ENCODE measurements around the gene CARD14. TPM values are rescaled to one million over a fixed set of nuclear protein-coding genes. Genes with fewer than 3 reads are reported as not detected.
"Not testable (repeated sequence)": the region's sequence is repeated elsewhere in the genome, so short reads cannot be mapped to it uniquely, and the experiment has no call there.

Gene CARD14
- total RNA-seq, 1 donor from 2014 or later = 0.34 TPM

DNA sequence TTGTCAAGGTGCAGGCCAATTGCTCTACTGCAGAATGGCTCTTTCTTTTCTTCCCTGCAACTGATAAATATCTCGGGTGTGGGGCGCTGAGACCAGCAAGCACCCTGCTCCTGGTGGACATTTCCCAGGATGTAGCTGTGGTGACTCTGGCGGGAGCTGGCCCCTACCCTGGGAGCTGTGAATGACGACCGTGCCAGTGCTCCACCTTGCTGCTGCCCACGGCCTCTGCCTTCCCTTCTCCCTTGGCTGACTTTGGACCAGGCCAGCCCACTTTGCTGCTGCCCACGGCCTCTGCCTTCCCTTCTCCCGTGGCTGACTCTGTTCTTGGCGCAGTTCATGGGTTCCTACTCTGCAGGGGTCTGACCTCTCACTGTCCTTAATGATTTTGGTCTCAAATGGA is 16.1 kb downstream of the CARD14 start:
- DNase-seq = no peak

DNA sequence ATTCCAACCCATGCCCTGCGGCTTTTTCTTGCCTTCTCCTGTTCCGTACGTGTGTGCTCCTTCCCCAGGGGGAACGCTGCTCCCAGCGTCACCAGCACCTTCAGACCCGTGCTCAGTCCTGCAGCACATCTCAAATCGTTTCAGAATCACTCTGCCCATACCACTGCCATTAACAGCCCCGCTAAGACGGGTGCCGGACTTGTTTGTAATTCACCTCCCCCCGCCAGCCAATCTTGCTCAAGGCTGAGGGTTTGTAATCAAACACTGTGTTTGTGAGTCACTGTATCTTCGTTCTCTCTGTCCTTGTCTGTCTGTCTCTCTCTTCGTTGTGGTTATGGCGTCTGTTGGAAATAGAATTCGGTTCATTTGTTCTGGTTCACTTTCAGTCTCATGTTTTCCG is 17.3 kb downstream of the CARD14 start:
- no peak for DNase-seq

DNA sequence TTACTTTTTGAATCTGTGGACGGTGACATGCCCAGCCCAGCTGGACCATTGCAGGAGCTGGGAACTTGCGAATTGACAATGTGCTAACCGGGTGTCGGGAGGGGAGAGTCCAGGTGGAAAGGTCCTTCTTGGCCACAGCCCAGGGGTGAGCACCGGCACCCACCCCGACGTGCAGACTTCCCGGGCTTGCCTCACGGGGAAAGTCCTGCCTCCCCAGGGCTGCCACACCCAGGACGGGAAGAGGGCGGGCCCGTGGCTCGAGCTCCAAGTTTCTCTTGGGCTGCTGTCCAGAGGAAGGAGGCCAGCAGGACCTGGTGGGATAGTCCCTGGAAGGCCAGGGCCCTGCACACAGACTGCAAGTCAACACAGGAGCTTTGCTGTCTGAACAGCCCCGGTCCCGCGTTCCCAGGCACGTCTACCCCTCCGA is 17.7 kb downstream of the CARD14 start:
- DNase-seq = no peak

DNA sequence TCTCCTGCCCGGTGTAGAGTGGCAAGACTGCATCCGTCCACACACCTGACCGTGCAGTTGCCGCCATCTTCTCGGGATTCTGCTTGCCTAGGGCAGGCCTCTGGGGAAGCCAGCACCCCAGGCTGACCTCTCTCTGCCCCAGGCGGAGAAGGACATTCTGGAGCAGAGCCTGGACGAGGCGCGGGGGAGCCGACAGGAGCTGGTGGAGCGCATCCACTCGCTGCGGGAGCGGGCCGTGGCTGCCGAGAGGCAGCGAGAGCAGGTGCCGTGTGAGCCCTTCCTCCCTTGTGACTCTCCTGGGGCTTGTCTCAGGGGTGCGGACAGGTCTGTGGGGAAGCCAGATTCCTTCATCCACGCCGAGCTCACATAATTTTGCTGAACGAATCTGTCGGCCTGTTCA is 19.8 kb downstream of the CARD14 start:
- no peak for DNase-seq

DNA sequence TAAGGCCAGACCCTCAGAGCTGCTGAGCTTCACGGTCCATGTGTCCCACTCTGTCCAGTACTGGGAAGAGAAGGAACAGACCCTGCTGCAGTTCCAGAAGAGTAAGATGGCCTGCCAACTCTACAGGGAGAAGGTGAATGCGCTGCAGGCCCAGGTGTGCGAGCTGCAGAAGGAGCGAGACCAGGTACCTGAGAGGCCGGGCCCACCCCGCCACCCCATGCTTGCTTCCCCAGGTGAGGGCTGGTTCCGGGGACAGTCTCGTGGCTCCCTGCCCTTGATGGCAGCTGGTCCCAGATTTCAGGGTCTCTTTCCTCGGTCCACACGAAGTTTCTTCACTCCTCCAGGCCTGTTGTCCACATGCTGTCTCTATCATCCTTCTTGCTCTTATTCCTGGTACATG is 20.9 kb downstream of the CARD14 start:
- DNase-seq = no peak

DNA sequence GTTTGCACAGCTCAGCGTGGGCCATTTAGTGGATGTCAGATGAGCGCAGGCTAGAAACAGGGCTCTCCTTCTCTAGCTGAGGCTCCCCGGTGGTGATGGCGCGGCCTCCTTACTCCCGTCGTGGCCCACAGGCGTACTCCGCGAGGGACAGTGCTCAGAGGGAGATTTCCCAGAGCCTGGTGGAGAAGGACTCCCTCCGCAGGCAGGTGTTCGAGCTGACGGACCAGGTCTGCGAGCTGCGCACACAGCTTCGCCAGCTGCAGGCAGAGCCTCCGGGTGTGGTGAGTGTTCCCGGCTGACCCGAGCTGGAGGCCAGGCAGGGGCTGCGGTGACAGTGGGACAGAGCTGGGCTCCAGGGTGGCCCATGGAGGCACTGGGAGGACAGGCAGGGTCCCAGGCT is 21.4 kb downstream of the CARD14 start:
- DNase-seq = no peak

DNA sequence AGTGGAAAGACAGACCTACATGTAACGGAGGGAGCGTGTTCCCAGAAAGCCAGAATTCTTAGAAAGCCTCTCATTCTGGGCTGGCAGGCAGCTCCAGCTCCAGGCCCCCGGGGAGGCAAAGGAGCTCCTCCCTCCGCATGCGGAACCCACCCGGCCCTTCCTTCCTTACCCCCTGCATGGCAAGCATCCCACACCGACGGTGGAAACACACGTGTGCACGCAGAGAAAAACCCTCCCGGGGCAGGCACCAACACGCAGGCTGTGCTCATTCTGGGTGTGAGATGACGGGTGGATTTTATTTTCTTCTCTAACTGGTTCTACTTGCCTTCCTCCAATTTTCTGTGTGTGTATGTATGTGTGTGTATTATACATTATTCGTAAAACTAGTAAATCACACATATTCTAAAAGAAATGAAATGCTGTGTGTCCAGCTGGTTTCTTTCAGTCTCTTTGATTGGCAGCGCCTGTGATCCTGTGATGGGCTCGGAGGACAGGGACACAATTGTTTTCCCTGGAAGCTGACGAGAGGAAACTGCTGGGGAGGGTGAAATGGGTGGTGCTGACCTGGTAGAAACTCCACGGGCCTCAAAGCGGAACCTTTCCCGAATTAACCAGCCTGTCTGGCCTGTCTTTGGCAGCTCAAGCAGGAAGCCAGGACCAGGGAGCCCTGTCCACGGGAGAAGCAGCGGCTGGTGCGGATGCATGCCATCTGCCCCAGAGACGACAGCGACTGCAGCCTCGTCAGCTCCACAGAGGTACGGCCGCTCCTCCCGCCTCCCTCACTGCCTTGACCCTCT is 22.2 kb downstream of the CARD14 start:
- peak; percentile 44 for DNase-seq

DNA sequence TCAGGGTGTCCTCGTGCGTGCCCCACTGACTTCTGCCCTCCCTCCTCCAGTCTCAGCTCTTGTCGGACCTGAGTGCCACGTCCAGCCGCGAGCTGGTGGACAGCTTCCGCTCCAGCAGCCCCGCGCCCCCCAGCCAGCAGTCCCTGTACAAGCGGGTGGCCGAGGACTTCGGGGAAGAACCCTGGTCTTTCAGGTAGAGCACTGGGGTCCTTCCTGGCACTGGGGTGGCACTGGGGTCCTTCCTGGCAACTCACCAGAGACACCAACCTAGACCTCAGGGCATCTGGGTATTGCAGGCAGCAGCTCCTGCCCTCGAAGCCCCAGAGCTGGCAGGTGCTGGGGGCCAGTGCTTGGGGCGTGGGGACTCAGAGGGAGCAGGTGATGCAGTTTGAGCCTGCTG is 25.3 kb downstream of the CARD14 start:
- no peak for DNase-seq

DNA sequence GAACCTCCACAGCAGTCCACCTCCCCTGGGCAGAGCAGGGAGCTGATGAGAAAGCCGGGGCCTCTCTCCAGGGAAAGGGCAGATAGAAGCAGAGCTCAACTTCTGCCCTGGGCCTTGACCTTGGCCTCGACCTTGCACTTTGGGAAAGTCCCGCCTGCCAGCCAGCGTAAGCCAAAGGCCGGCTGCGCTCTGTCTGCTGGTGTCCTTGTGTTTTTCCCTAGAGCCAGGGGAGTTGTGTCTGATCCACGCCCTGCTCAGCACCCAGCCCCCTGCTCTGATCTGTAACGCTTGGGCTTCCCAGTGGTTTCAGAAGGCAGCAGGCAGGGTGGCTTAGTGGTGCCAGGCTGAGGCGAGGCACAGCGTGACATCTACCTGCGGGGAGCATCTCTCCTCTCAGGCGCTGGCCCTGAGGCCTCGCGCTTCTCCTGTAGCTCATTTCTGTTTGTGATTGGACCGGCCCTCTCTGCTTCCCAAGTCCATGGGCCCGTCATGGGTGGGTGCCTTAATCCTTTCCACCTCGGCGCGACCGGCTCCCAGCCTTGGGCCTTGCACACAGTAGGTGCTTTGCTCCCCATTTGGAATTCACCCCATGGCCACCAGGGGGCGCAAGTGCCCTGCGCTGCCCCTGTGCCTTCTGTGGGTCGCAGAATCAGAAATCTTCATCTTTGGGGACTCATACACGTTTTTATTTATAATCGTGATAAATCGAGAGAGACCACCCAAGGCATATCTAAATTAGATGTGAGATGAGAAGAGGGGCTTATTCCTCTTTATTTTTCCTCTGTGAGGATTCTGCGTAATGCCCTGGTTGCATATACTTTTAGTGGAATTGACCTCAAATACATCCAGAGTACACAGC is 26.1 kb downstream of the CARD14 start:
- peak; percentile 41 for DNase-seq

DNA sequence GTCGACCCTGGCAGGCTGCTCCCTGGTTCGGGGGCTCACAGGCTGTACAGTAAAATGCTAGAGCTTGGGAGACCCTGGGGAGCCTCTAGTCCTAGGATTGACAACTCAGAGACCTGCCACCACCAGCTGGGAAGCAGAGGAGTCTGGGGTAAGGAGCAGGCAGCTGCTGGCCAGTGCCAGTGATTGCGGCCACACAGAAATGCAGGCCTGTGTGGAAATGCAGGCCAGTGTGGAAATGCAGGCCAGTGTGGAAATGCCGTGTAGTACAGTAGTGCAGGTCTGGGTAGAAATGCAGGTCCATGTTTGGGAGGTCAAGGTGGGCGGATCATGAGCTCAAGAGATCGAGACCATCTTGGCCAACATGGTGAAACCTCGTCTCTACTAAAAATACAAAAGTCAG is 26.8 kb downstream of the CARD14 start:
- DNase-seq = no peak

DNA sequence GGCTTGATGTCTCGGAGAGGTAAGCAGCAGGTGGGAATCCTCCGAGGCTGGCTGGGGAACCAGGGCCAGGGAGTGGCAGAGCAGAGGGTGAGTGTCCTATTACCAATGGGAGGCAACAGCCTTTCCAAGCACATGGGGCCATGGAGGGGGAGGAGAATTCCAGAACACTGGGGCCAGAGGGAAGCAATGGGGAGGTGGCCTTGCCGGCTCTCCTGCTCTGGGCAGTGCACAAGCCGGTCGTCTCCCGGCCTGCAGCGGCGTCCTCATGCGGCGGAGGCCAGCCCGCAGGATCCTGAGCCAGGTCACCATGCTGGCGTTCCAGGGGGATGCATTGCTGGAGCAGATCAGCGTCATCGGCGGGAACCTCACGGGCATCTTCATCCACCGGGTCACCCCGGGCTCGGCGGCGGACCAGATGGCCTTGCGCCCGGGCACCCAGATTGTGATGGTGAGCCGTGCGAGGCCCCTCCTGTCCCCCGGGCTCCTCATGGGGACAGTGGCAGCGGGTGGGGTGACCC is 28.4 kb downstream of the CARD14 start:
- no peak for DNase-seq

DNA sequence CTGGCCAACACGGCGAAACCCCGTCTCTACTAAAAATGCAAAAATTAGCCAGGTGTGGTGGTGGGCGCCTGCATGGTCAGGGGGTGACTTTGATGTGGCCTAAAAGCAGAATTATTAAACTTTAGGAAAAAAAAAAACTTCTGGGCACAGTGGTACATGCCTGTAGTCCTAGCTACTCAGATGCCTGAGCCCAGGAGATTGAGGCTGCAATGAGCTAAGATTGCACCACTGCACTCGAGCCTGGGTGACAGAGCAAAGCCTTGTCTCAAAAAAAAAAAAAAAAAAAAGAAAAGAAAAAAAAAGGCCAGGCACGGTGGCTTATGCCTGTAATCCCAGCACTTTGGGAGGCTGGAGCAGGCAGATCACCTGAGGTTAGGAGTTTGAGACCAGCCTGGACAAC is 29.5 kb downstream of the CARD14 start:
- not testable (repeated sequence) for DNase-seq

DNA sequence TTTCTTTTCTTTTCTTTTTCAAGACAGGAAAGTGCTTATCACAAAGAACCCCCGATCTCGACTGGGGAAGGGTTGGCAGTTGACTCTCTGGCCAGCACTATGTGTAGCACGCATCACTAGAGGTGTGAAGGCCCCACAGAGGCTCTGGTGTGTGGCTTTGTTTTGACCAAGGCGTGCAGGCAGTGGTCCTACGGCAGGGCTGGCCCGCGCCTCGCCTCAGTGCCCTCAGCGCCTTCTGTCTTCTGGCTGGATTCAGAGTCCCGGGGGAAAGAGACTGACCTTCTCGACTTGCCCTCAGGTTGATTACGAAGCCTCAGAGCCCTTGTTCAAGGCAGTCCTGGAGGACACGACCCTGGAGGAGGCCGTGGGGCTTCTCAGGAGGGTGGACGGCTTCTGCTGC is 31.6 kb downstream of the CARD14 start:
- DNase-seq = no peak

DNA sequence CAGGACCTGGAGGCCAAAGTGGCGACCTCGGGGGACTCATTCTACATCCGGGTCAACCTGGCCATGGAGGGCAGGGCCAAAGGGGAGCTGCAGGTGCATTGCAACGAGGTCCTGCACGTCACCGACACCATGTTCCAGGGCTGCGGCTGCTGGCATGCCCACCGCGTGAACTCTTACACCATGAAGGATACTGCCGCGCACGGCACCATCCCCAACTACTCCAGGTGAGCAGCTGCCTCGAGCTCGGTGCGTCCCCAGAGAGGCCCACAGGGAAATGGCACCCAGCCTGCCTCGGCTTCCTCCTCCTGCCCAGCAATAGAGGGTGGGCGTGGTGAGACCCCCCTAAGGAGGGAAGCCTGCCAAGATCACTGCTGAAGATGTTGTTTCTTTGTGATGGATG is 32.4 kb downstream of the CARD14 start:
- DNase-seq = no peak

DNA sequence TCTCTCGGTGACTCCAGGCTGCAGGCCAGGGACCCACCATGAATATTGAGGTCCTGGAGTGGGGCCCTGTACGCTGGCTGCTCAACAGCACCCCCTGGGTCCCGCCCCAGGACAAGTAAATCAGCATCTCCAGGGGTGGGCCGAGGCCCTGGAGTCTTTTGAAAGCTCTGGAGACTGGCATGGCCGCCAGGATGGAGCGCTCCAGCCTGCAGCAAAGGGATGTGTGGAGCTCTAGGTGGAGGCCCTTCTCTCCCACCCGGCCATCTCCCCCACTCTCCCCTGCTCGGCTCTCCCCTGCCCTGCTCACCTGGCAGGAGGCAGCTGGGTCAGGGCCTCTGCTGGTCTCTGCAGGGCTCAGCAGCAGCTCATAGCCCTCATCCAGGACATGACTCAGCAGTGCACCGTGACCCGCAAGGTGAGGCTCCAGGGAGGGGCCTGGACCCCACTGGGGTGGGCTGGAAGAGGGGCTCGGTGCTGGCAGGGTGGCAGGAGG is 33.7 kb downstream of the CARD14 start:
- DNase-seq = no peak

DNA sequence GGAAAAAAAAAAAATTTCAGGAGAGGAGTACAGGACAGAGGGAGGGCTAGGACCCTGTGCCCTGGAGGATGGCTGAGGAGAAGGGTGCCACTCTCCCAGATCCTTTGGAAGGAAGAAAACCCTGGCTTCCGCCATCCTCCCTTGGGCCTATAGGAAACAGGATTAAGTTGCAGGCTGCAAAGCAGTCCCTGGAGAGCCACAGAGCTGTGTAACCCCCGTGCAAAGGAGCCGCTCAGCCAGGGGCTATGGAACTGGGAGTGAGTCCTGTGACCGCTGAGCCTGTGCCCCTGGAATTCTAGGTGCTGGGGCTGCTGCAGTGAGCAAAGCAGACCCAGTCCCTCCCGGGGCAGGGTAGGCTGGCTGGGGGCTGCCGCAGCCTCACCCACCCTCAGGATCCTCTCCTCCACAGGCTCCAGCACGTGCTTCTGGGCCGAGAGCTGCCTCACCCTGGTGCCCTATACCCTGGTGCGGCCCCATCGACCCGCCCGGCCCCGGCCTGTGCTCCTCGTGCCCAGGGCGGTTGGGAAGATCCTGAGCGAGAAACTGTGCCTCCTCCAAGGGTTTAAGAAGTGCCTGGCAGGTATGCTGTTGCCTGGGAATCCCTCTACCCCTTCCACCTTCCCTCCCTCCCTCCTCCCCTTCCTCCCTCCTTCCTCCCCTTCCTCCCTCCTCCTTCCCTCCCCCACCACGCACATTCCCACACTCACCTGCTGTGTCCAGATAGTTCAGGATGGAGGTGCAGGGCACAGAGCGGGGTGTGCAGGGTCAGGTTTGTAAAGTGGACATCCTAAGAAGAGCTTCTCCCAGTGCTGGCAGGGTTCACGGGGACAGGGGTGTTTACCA is 35.0 kb downstream of the CARD14 start:
- no peak for DNase-seq

DNA sequence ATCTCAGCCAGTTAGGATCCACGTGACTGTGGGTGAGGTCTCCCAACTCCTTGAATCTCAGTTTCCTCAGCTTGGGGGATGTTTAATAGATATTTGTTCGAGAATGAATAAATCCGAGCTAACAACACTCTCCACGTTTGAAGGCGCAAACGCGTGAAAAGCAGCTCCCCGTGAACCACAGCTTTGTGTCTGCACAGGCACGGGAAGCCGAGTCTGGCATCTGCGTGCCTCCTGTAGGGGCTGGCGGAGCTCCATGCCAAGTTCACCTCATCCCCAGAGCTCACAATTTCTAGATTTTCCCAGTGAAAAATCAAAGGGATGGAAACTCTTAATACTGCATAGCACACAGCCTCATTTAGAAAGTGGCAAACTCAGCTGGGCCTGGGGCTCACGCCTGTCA is 36.0 kb downstream of the CARD14 start:
- no peak for DNase-seq

DNA sequence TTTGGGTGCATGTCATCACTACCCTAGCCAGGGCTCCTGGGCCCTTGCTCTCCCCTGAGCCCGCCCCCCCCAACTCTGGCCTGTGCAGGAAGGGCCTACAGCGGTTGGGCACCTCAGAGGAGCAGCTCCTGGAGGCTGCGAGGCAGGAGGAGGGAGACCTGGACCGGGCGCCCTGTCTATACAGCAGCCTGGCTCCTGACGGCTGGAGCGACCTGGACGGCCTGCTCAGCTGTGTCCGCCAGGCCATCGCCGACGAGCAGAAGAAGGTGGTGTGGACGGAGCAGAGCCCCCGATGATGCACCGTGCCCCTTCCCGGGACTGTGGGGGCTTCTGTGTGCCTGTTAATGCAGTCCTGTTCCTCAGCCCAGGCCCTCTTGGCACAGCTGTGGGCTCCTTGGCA is 38.2 kb downstream of the CARD14 start:
- no peak for DNase-seq

DNA sequence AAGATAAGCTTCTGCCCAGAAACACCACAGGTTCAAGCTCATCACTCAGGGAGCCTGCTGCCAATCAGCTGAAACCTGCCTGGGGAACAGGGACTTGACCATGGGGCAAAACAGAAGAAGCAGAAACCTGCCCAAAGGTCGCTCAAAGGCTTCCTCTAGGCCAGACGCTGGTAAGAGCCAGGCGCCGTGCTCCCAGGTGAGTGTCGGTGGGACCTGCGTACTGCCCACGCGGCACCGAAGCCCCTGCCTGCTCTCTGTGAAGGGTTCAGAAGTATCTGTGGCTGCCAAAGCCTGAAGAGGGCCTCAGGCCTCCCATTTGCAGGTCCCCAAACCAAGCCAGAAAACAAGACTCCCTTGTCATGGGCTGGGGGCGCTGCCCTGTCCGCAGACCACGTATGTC is 39.9 kb downstream of the CARD14 start:
- no peak for DNase-seq

DNA sequence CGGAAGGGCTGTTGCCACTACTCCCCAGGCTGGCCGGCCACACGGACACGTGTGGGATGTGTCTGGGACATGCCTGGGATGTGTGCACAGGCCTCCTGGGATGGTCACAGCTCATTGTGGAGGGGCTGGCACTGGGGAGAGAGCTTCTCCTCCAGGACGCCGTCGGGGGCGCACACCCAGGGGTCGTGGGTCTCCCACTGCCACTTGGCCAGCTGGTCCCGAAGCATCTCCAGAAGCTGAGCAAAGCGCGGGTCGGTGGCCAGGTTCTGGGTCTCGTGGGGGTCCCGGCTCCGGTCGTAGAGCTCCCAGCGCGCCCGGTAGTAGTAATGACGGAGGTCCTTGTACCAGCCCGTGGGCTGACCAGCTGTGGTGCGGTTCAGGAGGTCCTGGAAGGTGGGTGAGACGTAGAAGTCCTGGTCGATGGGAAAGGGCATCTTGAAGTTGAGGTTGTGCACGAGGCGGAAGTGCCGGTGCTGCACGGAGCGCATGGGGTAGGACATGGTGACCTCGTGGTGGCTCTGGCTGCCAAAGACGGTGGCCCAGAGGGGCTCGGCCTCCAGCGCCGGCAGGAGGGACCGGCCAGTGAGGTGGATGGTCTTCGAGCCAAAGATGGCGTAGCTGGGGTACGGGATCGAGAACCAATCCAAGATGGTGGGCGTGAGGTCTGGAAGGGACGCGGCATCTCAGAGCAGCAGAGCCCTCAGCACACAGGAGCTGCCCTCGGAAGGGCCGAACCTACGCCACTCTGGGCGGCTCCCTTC is 40.7 kb downstream of the CARD14 start:
- no peak for DNase-seq

DNA sequence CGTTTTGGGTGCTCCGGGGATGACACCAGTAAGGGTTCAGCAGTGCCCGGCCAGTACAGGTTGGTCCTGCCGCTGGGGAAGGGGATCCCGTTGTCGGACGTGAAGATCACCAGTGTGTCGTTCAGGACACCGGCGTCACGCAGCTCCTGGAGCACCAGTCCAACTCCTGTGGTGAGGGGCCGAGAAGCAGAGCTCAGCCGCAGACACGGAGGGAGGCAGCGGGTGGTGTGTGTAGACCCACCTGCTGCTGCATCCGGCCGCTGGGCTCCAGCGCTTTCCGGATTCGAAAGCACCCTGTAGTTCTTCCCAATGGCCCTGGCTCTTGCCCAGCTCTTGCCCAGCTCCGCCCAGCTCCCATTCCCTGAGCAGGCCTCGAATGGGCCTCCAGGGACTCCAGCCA is 42.3 kb downstream of the CARD14 start:
- no peak for DNase-seq

DNA sequence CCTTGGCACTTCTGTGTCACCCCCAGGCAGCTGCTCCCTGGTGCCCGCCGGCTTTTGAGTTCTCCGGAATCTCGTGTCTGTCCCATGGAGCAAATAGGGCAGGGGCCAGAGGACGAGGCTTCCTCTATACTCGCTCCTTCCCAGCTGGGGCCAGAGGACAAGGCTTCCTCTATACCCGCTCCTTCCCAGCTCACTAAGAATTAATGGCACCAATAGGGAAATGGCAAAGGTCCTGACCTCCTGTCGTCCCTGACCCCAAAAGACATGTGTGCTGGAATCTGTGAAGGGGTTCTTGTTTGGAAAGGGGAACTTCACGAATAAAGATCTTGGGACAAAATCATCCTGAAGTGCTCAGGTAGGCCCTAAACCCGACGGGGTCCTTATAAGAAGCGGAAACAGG is 42.7 kb downstream of the CARD14 start:
- no peak for DNase-seq
